ENCODE data around the gene FOXP4. TPM values are rescaled to one million over a fixed set of nuclear protein-coding genes. Genes with fewer than 3 reads are reported as not detected.

FOXP4 gene
- total and polyA plus RNA-seq, 4 donors: 2.5 to 16.0 (median 4.3) TPM

GRCh38 chr6:41509580-41509979 is 36.6 kb upstream of the FOXP4 start:
- WGBS: 76% methylated on average over 5 of the region's 5 CpGs
- H3K9ac ChIP-seq (ENCODE audit: low read depth in 1 of 2, low read length in 2 of 2): no peak overlapping the region
- H3K36me3 ChIP-seq (ENCODE audit: control insufficient read depth in 4 of 4, insufficient read depth in 3 of 4, low read depth in 1 of 4, low read length in 3 of 4): no peaks in the 10 kb centered on the region
- H3K27me3 ChIP-seq (ENCODE audit: control insufficient read depth in 4 of 4, insufficient read depth in 4 of 4, low read length in 3 of 4): peaks cover 0 to 3% (median under 1%) of the 10 kb centered on the region in 4 donors
- peaks cover 5 to 10% (median 9%) of the 10 kb centered on the region in 4 donors for H3K4me1 ChIP-seq (ENCODE audit: control insufficient read depth in 4 of 4, insufficient read depth in 4 of 4, low read length in 3 of 4)
- no peak overlapping the region for H3K4me3 ChIP-seq (ENCODE audit: low read depth in 1 of 3, low read length in 3 of 3)
- TF ChIP-seq EGR1 (IDR thresholded peaks at IDR 0.05; ENCODE audit: low read depth in 2 of 2): no peak
- no peak for TF ChIP-seq HNF4G (IDR thresholded peaks at IDR 0.05)
- no peak for TF ChIP-seq NR2F2 (IDR thresholded peaks at IDR 0.05)
- no peak for TF ChIP-seq RXRA (IDR thresholded peaks at IDR 0.05)
- TF ChIP-seq ATF3 (IDR thresholded peaks at IDR 0.05): no peak
- TF ChIP-seq, protein P1, sequence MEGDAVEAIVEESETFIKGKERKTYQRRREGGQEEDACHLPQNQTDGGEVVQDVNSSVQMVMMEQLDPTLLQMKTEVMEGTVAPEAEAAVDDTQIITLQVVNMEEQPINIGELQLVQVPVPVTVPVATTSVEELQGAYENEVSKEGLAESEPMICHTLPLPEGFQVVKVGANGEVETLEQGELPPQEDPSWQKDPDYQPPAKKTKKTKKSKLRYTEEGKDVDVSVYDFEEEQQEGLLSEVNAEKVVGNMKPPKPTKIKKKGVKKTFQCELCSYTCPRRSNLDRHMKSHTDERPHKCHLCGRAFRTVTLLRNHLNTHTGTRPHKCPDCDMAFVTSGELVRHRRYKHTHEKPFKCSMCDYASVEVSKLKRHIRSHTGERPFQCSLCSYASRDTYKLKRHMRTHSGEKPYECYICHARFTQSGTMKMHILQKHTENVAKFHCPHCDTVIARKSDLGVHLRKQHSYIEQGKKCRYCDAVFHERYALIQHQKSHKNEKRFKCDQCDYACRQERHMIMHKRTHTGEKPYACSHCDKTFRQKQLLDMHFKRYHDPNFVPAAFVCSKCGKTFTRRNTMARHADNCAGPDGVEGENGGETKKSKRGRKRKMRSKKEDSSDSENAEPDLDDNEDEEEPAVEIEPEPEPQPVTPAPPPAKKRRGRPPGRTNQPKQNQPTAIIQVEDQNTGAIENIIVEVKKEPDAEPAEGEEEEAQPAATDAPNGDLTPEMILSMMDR (IDR thresholded peaks at IDR 0.05; ENCODE audit: low read depth, low read length, missing input control): no peak
- no peak for DNase-seq (ENCODE audit: low spot score)
- H3K9me3 ChIP-seq (ENCODE audit: control insufficient read depth in 4 of 4, low read length in 3 of 4): no peaks in the 10 kb centered on the region
- H3K27ac ChIP-seq (ENCODE audit: low read depth in 1 of 2, low read length in 2 of 2): no peak overlapping the region

GRCh38 chr6:41511443-41512060 is 34.6 kb upstream of the FOXP4 start:
- H3K36me3 ChIP-seq (ENCODE audit: control insufficient read depth in 4 of 4, insufficient read depth in 3 of 4, low read depth in 1 of 4, low read length in 3 of 4): no peaks in the 10 kb centered on the region
- H3K9ac ChIP-seq (ENCODE audit: low read depth in 1 of 2, low read length in 2 of 2): no peak overlapping the region
- TF ChIP-seq FOXA1 (IDR thresholded peaks at IDR 0.05): no peak
- TF ChIP-seq NR2F2 (IDR thresholded peaks at IDR 0.05): no peak
- TF ChIP-seq EGR1 (IDR thresholded peaks at IDR 0.05; ENCODE audit: low read depth in 2 of 2): no peak
- TF ChIP-seq YY1 (IDR thresholded peaks at IDR 0.05): no peak
- no peak for TF ChIP-seq TAF1 (conservative IDR thresholded peaks at IDR 0.05)
- no peak for TF ChIP-seq MAX (IDR thresholded peaks at IDR 0.05)
- TF ChIP-seq RAD21 (IDR thresholded peaks at IDR 0.05): no peak
- no peak for TF ChIP-seq ZBTB33 (IDR thresholded peaks at IDR 0.05)
- no peak overlapping the region for H3K27ac ChIP-seq (ENCODE audit: low read depth in 1 of 2, low read length in 2 of 2)
- no peaks in the 10 kb centered on the region for H3K27me3 ChIP-seq (ENCODE audit: control insufficient read depth in 4 of 4, insufficient read depth in 4 of 4, low read length in 3 of 4)
- no peak for DNase-seq (ENCODE audit: low spot score)
- 91% methylated on average over 7 of the region's 7 CpGs for WGBS
- H3K9me3 ChIP-seq (ENCODE audit: control insufficient read depth in 4 of 4, low read length in 3 of 4): no peaks in the 10 kb centered on the region
- H3K4me3 ChIP-seq (ENCODE audit: low read depth in 1 of 3, low read length in 3 of 3): no peak overlapping the region
- no peaks in the 10 kb centered on the region for H3K4me1 ChIP-seq (ENCODE audit: control insufficient read depth in 4 of 4, insufficient read depth in 4 of 4, low read length in 3 of 4)

DNA sequence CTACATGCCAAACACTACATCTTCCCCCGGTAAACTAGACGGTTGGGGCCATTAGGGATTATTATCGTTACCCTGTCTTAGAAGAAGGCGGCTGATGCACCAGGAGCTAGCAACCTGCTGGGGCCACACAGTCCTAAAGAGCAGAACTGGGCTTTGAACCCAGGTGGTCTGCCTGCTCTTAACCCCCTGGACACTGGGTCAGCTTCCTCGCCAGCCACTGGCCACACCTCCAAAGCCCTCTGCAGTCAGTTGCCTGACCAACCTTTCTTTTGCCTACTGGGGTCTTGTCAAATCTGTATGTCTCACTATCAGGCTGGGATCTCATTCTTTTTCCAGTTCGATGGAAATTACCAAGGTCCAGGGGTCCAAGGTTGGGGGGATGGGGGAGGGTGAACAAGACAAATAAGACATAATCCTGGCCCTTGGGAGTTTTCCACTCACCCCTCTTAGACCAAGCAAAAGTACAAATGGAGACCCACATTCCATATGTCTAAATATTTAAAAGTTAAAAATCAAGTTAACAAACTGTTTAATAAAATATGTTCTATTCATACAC is 34.0 kb upstream of the FOXP4 start:
- no peak for DNase-seq (ENCODE audit: low spot score)
- TF ChIP-seq GABPA (IDR thresholded peaks at IDR 0.05 in 1 of 2, conservative IDR thresholded peaks at IDR 0.05 in 1 of 2) (no peak), SP1 (IDR thresholded peaks at IDR 0.05) (no peak)
- no peaks in the 10 kb centered on the region for H3K9me3 ChIP-seq (ENCODE audit: control insufficient read depth in 4 of 4, low read length in 3 of 4)
- no peak overlapping the region for H3K4me3 ChIP-seq (ENCODE audit: low read depth in 1 of 3, low read length in 3 of 3)
- H3K27me3 ChIP-seq (ENCODE audit: control insufficient read depth in 4 of 4, insufficient read depth in 4 of 4, low read length in 3 of 4): no peaks in the 10 kb centered on the region
- no peaks in the 10 kb centered on the region for H3K4me1 ChIP-seq (ENCODE audit: control insufficient read depth in 4 of 4, insufficient read depth in 4 of 4, low read length in 3 of 4)
- H3K9ac ChIP-seq (ENCODE audit: low read depth in 1 of 2, low read length in 2 of 2): no peak overlapping the region
- no peaks in the 10 kb centered on the region for H3K36me3 ChIP-seq (ENCODE audit: control insufficient read depth in 4 of 4, insufficient read depth in 3 of 4, low read depth in 1 of 4, low read length in 3 of 4)
- 91% methylated on average over 6 of the region's 6 CpGs for WGBS
- no peak overlapping the region for H3K27ac ChIP-seq (ENCODE audit: low read depth in 1 of 2, low read length in 2 of 2)

All from liver (tissue), 9 donors.